ENCODE results near the gene CEPT1. TPM values are rescaled to one million over a fixed set of nuclear protein-coding genes. Genes with fewer than 3 reads are reported as not detected.

CEPT1 gene
- total and polyA plus RNA-seq, 9 of the 15 experiments (the other 6 are each of a cell fraction or from before 2014, with no cell fraction given), result 24.4 to 72.6 (median 42.4) TPM

DNA sequence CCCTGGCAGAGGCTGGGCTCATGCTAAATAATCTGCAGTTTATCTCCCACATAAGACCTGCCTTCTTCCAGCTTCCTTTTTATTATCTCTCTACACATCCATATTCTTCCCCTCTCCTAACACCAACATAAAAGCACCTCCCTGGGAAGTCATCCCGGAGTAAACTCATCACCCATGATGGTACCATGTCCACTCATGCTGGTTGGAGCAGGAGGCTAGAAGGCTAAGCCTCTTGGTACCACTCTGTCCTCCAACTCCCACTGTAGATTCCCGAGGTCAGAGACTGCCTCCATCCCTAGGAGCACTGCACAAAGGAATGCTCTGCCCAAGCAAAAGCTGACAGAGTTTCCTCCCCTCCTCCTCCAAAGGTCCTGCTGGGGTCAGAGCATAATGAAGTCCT, 56.2 kb downstream of the CEPT1 start:
- Histone ChIP-seq H3K27me3 (ENCODE audit: control insufficient read depth in 2 of 2, insufficient read depth in 2 of 2, low read length in 2 of 2) (no peaks in the 10 kb centered on the region), H3K4me3 (no peak overlapping the region), H4K20me1 (replicated peaks; ENCODE audit: control insufficient read depth, insufficient read depth, low read length) (no peaks in the 10 kb centered on the region), H3K4me2 (ENCODE audit: insufficient read depth, low read length) (no peak overlapping the region), H3K9me1 (ENCODE audit: control insufficient read depth, insufficient read depth, low read length) (no peaks in the 10 kb centered on the region), H3K9me3 (replicated peaks; ENCODE audit: control insufficient read depth, insufficient read depth, low read depth, low read length) (no peaks in the 10 kb centered on the region), H3K36me3 (ENCODE audit: control insufficient read depth, insufficient read depth, low read length) (no peaks in the 10 kb centered on the region), H2AFZ (ENCODE audit: low read depth, low read length) (no peak overlapping the region), H3K27ac (ENCODE audit: extremely low read depth, low read depth, low read length) (no peak overlapping the region), H3K9ac (ENCODE audit: insufficient read depth in 1 of 2, low read depth in 2 of 2, low read length in 2 of 2) (no peak overlapping the region), H3K79me2 (ENCODE audit: control insufficient read depth, insufficient read depth, low read length) (no peaks in the 10 kb centered on the region), H3K4me1 (replicated peaks in 1 of 2; ENCODE audit: control insufficient read depth in 2 of 2, insufficient read depth in 2 of 2, low read length in 2 of 2) (peaks cover 10 to 15% of the 10 kb centered on the region in 2 experiments; a peak in 4 of 5 replicates)
- in situ Hi-C loops (cut with MboI) (no loop called here), intact Hi-C loops (cut with micrococcal nuclease) (no loop called here)
- ChIA-PET POLR2A (interaction anchor here (1.1 to 1.6 kb wide), 3 partner anchors 9 to 17 kb away, joined by 3 to 5 read pairs (median 4); no protein-coding TSS in a partner anchor), CTCF (ENCODE audit: low intra/inter-chr PET ratio) (no interaction called here)
- DNase-seq (ENCODE audit: extremely low read depth in 1 of 4, low spot score in 3 of 4), result no peak
- FAIRE-seq, result no peak
- BruUV-seq (replicated peaks), result no TSS peak
- 0% methylated on average over 2 of the region's 2 CpGs for WGBS (ENCODE audit: insufficient coverage, low coverage, missing lambda C conversion rate)
- TF ChIP-seq MEIS2 (IDR thresholded peaks at IDR 0.05; ENCODE audit: partially characterized antibody) (no peak), SIRT6 (IDR thresholded peaks at IDR 0.05; ENCODE audit: low read depth, low read length) (no peak), SNRNP70 (optimal IDR thresholded peaks at IDR 0.05; ENCODE audit: low read depth, low read length) (no peak), ZNF766 (CRISPR knock-in tag; conservative IDR thresholded peaks at IDR 0.05) (no peak), ZFP36 (IDR thresholded peaks at IDR 0.05; ENCODE audit: low read depth, low read length, partially characterized antibody) (no peak), RBM14 (IDR thresholded peaks at IDR 0.05; ENCODE audit: borderline replicate concordance, insufficient read depth, low read depth, low read length) (no peak)
- TF ChIP-seq, protein P1, sequence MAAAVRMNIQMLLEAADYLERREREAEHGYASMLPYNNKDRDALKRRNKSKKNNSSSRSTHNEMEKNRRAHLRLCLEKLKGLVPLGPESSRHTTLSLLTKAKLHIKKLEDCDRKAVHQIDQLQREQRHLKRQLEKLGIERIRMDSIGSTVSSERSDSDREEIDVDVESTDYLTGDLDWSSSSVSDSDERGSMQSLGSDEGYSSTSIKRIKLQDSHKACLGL (CRISPR knock-in tag; IDR thresholded peaks at IDR 0.05; ENCODE audit: borderline replicate concordance, poor library complexity, severe bottlenecking), result no peak
- ATAC-seq, result no peak

Data from K562 (cell line).